ENCODE measurements around the gene LRG1.
A peak's percentile ranks its signal among the peaks of the same experiment; 100 is the strongest.
"Not testable (repeated sequence)": the region's sequence is repeated elsewhere in the genome, so short reads cannot be mapped to it uniquely, and the experiment has no call there.

LRG1 gene

DNA sequence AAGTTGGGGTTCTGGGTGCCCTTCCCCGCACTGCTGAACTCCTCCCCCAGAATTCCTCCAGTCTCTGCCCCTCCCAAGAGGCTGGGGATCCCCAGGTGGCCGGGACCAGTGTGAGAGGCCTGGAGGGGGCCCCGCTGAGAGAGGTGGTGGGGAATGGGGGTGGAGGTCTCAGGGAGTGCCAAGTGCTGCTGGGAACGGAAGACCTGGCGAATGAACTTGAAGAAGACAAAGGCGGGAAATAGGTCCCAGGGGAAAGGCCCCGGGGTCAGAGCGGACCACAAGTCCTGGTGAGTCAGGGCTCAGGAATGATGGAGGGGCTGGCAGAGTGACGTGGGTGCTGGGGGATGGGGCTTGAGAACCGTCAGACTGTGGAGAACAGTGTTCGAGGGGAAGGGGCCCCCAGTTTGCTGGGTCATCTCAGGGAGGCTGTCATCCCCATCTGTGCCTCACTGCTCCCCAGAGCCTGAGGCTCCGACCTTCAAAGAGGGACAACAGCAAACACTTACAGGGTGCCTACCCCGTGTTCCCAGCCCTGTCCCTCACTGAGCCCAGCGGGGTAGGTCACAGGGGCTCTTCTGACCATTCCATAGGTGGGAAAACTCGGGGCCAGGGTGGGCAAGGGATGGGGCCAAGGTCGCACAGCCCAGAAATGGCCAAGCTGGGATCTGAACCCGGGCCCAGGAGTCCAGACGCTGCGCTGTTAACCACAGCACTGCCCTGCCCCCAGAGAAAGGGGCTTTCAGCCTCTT is 35.6 kb upstream of the LRG1 start:
- DNase-seq (ENCODE audit: low read depth): peak; percentile 34

GRCh38 chr19:4573682-4574081 is 33.8 kb upstream of the LRG1 start:
- DNase-seq (ENCODE audit: low read depth): no peak

DNA sequence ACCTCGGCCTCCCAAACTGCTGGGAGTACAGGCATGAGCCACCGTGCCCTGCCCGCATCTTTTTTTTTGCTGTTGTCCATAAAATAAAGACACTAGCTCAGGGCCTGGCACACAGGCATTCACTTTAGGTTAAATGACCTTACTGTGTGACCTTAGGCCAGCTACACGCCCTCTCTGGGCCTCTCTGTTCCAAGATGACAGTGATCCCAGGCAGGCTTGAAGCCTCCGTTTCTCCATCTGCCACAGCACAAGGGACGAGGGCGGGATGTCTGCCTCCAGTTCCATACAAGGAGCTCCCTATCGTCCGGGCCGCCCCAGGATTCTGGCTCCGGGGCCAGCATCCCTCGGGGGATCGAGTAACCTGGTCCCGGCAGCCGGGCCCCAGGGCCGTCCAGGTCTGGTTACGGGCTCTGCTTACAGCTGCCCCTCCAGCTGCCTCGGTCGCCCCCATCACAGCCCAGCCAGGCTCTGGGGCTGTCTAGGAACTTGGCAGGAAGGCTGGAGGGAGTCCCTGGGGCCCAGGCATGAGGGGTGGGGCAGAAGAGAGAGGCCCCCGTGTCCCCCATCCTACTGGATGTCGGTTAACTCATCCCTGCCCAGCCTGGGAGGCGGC is 31.6 kb upstream of the LRG1 start:
- no peak for DNase-seq (ENCODE audit: low read depth)

GRCh38 chr19:4570916-4571304 is 31.1 kb upstream of the LRG1 start:
- no peak for DNase-seq (ENCODE audit: low read depth)

DNA sequence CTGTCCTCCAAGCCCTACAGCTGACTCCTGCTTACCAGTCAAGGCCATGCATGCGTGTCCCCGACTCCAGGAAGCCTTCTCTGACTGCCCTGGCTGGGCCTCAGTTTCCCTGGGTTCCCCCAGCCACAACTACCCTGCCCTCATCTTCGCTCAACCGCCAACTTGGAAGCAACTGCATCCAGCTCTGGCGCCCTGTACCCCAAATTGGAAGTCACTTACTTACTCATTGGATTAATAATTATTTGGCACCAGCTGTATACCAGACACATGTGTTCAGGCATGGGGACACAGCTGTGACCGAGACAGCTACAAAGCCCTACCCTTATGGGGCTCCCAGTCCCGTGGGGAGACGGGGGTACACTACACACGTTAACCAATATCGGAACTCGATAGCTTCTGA is 30.6 kb upstream of the LRG1 start:
- DNase-seq (ENCODE audit: low read depth): no peak

- no peak for DNase-seq (ENCODE audit: low read depth)
Observed at GRCh38 chr19:4568886-4569285, 29.1 kb upstream of the LRG1 start.

GRCh38 chr19:4567584-4568071 is 27.8 kb upstream of the LRG1 start:
- DNase-seq (ENCODE audit: low read depth): no peak

DNA sequence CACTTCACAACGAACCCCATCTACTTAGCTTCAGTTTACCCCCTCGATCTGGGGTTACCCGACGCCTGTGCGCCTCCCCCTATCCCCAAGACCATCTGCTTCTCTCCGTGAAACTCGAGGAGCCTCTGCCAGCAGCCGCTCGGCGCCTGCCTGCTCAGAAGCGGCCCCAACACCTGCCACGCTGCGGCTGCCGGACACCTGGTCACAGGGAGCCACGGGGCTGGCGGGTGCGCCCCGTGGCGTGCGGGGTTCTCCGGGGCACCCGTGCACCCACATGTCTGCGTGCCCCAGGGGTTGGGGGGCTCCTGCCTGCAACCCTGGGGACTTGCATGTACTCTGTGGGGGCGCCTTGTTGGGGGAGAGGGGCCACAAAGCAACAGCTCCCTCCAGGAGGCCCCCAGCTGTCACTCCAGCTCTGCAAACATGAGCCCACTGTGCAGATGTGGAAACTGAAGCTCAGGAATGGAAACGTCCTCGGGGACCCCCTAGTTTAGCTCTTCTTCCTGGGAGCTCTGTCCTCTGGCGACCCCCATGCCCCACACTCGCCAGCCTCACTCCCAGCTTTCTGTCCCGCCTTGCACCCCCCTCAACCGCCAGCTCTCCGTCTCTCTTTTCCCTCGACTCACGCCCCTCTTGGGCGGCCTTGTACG is 26.7 kb upstream of the LRG1 start:
- DNase-seq (ENCODE audit: low read depth): no peak

DNA sequence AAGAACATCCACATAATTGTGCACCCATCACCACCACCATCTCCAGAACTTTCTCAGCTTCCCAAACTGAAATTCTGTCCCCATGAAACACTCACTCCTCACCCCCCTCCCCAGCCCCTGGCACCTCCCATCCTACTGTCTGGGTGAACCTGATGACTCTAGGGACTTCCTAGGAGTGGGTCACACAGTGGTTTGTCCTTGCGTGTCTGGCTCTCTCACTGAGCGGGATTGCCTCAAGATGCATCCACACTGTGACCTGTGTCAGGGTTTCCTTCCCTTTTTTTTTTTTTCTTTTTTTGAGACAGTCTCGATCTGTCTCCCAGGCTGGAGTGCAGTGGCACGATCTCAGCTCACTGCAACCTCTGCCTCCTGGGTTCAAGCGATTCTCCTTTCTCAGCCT is 23.7 kb upstream of the LRG1 start:
- DNase-seq (ENCODE audit: low read depth): not testable (repeated sequence)

DNA sequence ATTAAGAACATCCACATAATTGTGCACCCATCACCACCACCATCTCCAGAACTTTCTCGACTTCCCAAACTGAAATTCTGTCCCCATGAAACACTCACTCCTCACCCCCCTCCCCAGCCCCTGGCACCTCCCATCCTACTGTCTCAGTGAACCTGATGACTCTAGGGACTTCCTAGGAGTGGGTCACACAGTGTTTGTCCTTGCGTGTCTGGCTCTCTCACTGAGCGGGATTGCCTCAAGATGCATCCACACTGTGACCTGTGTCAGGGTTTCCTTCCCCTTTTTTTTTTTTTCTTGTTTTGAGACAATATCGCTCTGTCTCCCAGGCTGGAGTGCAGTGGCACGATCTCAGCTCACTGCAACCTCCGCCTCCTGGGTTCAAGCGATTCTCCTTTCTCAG is 22.2 kb upstream of the LRG1 start:
- DNase-seq (ENCODE audit: low read depth): not testable (repeated sequence)

DNA sequence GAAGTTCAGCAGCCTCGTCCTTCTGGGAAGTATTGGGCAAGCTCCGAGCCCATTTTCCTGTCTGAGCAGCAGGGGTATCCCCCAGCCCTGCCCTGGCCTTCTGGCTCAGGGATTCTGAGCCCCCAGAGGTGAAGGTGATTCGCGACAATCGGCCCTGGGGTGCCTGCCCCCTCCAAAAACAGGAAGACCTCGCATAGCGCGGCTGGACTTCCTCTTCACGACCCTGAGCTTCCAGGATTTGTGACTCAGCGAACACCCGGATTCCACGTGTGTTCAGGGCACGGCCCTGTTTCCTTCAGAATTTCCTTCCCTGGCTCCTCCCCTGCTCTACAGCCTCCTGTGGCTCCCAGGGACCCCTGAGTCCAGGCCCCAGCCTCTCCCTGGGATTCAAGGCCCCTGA is 19.7 kb upstream of the LRG1 start, which contains the start of gene SEMA6B:
TSS of gene SEMA6B (minus strand) at position 116 of the 400 bp plus-strand sequence. CDS start 1,227 bp downstream, outside the sequence.
- DNase-seq (ENCODE audit: low read depth): no peak

DNA sequence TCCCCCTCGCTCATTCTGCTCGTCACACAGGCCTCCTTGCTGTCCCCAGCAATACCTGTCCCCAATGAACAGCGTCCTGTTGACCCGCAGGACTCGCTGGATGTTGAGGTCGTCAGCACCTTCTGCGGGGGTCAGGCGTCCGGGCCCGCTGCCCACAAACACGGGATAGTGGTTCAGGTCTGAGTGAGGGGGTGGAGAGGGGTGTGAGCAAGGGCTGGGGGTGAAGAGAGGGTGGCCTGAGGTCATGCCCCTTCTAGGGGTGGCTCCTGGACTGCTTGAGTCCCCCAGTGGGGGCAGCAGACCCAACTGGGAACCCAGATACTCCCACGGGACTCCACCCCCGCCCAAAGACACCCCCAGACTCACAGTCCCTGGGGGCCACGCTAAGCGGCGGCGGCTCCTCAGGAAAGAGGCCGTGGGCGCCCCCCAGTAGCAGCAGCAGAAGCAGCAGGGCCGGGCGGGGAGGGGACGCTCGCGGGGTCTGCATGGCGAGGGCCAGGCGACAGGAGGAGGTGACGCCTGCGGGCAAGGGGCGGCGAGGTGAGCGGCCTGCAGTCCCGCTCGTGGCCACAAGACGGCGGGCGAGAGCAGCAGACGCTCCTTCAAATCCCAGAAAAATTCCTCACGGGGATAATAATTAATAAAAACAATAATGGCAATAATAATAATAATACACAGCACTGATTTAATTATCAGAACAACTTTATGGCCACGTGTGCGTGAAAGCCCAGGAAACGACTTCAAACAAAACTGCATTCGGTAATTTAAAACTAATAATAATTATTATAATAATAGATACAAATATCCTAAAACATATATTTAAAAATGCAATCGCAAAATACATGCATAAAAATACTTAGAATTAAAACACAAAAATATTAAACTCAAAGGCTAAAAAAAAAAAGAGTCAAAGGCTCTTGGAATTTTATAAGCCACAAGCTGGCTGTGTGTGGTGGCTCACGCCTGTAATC is 18.4 kb upstream of the LRG1 start:
- DNase-seq (ENCODE audit: low read depth): no peak

GRCh38 chr19:4557144-4557970 is 17.5 kb upstream of the LRG1 start:
- DNase-seq (ENCODE audit: low read depth): no peak

DNA sequence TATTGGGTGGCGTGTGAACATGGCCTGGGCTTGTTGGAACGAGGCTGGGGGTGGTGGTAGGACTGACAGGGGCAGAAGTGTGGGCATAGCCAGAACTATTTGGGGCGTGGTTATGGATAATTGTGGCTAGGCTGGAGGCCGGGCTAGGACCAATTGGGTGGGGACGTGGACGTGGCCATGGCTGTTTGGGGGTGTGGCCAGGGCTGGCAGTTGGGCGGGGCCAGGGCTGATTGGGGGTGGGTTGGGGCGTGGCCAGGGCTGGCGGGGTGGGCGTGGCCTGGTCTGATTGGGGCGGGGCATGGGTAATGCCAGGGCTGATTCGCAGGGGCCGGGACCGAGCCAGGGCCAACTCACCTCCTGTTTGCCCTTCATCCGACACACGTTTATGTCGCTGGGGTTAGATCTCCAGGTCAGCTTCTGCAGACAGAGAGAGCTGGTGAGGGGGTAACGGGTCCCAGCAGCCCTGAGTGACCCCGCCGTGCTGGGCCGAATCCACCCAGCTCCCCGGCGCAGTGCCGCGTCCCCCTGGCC is 16.8 kb upstream of the LRG1 start:
- no peak for DNase-seq (ENCODE audit: low read depth)

- DNase-seq (ENCODE audit: low read depth): no peak
Observed at GRCh38 chr19:4555657-4556561, 16.1 kb upstream of the LRG1 start.

DNA sequence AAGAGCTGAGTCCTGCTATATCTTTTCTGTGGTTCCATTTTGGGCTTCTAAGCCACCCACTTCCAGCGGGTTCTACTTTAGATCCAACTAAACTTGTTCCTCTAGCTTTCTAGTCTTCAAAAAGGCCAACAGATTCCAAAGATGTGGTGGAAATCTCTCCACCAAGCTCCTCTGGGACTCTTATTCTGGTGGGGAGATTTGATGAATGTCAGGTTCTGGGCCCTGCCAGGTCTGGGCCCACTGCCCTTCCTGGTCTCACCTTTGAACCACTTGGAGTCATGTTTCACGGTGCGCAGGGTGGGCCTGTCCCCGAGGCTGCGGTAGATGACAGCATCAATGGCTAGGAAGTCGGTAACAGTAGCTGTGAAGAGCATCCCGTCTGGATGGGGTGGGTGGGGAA is 14.9 kb upstream of the LRG1 start:
- DNase-seq (ENCODE audit: low read depth): no peak

GRCh38 chr19:4553775-4554174 is 13.9 kb upstream of the LRG1 start:
- no peak for DNase-seq (ENCODE audit: low read depth)

GRCh38 chr19:4553092-4553695 is 13.4 kb upstream of the LRG1 start:
- DNase-seq (ENCODE audit: low read depth): no peak

- DNase-seq (ENCODE audit: low read depth): no peak
Observed at GRCh38 chr19:4552525-4552819, 12.6 kb upstream of the LRG1 start.

Data from non-pigmented ciliary epithelial cell (primary cell).